ENCODE measurements around the gene PEX14.
A peak's percentile ranks its signal among the peaks of the same experiment; 100 is the strongest.

Gene PEX14

GRCh38 chr1:10514490-10515235 lies 39.9 kb downstream of the PEX14 start:
- DNase-seq (ENCODE audit: insufficient read length, low spot score), result no peak
- TF ChIP-seq CTCF (IDR thresholded peaks at IDR 0.05; ENCODE audit: insufficient read depth, missing control alignments), result peak; percentile 72

DNA sequence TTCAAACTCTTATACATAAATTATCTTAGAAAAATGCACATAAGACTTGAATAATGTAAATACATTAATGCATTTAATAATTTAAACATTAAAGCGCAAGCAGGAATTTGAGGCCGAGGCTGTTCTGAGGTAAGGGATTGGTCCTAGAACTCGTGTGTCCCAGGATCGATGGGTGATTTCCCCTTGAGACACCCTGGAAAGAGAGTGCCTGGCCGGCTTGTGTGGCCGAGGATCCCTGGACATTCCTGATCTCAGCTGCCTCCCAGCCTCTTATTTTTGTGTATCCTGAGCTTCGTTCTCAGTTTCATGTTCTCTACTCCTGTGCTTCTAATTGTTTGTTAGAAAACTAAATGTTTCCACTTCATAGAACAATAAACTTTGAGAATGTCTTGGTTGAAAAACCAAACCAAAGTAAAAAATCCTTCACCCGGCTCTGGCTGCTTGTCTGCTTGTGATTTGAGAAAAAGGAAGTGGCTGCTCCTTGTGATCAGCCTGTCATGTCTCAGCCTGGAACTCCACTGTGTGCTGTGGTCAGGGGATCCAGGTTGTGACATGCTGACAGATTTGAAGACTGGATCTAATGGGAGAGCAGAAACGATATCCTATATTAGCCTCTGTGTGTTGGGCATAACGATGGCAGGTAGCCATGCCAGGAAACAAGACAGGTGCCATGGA lies 40.7 kb downstream of the PEX14 start:
- DNase-seq (ENCODE audit: insufficient read length, low spot score) (no peak), FAIRE-seq (no peak)
- no peak for TF ChIP-seq CTCF (IDR thresholded peaks at IDR 0.05; ENCODE audit: insufficient read depth, missing control alignments)

More at GRCh38 chr1:10514490-10515235, 39.9 kb downstream of the PEX14 start:
- no peak for FAIRE-seq

GRCh38 chr1:10515976-10516750 lies 41.4 kb downstream of the PEX14 start:
- FAIRE-seq (no peak), DNase-seq (ENCODE audit: insufficient read length, low spot score) (no peak)
- no peak for TF ChIP-seq CTCF (IDR thresholded peaks at IDR 0.05; ENCODE audit: insufficient read depth, missing control alignments)

DNA sequence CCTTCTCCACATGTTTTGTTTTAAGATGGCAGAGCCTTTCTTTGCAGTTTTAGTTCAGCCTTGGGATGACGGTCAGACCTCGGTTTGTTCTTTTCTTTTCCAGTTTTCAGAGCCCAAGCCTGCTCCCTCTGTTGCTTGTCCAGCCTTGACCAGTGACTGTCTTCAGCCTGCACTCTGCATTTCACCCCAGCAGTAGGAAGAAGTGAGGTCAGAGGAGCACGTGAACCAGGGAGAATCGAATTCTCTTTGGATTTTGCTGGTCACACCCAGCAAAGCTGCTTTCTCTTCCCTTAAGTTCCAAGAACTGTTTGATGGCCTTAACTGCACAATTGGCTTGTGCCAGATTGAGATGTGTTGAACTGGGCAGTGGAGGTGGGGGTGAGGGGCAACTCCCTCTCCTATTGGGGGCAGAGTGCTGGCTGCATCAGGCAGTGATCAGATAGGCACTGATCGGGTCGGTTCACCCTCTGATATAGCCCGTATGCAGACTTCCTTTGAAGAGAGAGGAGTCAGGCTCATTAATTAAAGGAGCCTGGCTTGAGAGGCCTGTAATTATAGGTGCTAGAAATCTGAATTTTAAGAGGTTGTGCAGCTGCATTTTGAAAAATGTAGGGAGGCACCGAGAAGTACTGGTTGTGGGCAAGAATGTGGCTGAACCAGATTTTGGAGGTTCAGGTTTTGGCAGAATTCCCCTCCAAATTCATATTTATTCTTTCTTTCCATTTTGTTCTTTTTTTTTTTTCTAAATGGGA lies 42.4 kb downstream of the PEX14 start:
- FAIRE-seq (no peak), DNase-seq (ENCODE audit: insufficient read length, low spot score) (no peak)
- TF ChIP-seq CTCF (IDR thresholded peaks at IDR 0.05; ENCODE audit: insufficient read depth, missing control alignments), result no peak

DNA sequence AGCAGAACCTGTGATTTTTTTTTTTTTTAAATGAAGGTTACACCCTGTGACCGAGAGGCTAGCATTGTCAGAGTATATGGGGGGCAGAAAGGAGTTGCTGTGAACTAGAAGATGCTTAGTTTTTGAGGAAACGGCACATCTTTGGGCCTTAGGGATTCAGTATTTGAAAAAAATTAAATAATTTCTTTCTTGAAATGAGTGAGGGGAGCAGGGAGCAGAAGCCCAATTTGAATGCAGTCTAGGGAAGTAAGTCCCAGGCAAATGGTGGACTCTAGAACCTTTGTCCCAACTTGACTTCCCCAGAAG lies 42.9 kb downstream of the PEX14 start:
- FAIRE-seq (no peak), DNase-seq (ENCODE audit: insufficient read length, low spot score) (no peak)
- TF ChIP-seq CTCF (IDR thresholded peaks at IDR 0.05; ENCODE audit: insufficient read depth, missing control alignments), result no peak

DNA sequence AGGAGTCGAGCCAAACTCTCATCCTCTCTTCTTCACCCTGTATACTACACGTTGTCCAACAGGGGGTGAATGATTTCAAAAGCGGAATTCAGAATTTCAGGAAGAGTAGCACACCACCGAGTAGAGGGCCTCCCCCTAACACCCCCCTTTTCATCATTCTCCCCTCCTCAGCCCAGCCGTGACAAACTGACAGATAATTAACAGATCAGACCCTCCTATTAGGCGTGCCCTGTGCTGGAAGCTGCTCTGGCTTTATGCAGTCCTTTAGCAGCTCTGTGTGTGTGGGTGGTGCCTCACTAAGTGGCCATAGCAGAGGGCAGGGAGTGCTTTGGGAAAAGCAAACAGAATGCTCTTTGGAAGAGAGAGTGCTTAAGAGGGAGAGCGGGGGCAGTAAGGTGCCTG lies 44.3 kb downstream of the PEX14 start:
- TF ChIP-seq CTCF (IDR thresholded peaks at IDR 0.05; ENCODE audit: insufficient read depth, missing control alignments), result no peak
- no peak for FAIRE-seq
- no peak for DNase-seq (ENCODE audit: insufficient read length, low spot score)

All from D721Med (cell line).